Renal pelvis (tissue), 4 donors: Measurements from ENCODE around the gene LSS. TPM values are rescaled to one million over a fixed set of nuclear protein-coding genes. Genes with fewer than 3 reads are reported as not detected.
"Not testable (repeated sequence)": the region's sequence is repeated elsewhere in the genome, so short reads cannot be mapped to it uniquely, and the experiment has no call there.

ENCODE experiments used
- DNase-seq: peaks from one replicate; pipeline ENCODE4 v3.0.0-alpha.2; 2013
- polyA plus RNA-seq, 3 donors: library from polyadenylated mRNA; unstranded; fragments of 120-200 nt; gene quantifications; one replicate each; pipeline ENCODE4 v1.2.1, GENCODE V29; 2013; ENCODE audit not compliant: insufficient read length in 3 of 3

The LSS gene
- polyA plus RNA-seq, 3 donors, result 33.9 to 58.9 (median 52.0) TPM

DNA sequence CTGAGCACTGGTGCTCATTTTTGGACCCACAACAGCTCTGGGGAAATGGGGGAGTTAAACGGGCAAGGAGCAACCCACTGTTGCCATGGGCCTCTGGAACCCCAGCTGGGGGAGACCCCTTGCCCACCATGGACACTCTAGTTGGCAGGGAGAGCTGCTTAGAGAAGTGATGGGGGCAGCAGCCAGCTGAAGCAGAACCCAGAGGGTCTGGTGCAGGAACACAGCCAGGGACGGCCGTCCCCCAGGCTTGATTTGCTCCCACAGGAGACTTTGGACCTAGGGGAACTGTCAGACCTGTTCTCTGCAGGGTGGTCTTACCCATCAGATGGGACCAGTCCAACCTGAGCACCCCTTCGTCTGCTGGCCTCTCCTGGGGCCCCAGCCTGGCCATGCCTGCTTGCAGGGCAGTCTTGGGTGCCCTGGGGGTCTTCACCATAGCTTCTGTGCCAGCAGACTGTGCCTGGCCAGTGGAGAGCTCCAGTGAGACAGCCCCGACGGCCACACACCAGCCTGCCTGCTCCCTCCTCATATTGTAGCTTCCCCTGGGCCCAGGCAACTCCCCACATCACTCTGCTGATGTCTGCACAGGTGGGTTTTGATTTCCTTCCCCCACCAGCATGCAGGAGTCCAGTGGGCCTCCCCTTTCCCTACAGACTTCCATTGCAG, 55.6 kb downstream of the LSS start:
- DNase-seq, result no peak

DNA sequence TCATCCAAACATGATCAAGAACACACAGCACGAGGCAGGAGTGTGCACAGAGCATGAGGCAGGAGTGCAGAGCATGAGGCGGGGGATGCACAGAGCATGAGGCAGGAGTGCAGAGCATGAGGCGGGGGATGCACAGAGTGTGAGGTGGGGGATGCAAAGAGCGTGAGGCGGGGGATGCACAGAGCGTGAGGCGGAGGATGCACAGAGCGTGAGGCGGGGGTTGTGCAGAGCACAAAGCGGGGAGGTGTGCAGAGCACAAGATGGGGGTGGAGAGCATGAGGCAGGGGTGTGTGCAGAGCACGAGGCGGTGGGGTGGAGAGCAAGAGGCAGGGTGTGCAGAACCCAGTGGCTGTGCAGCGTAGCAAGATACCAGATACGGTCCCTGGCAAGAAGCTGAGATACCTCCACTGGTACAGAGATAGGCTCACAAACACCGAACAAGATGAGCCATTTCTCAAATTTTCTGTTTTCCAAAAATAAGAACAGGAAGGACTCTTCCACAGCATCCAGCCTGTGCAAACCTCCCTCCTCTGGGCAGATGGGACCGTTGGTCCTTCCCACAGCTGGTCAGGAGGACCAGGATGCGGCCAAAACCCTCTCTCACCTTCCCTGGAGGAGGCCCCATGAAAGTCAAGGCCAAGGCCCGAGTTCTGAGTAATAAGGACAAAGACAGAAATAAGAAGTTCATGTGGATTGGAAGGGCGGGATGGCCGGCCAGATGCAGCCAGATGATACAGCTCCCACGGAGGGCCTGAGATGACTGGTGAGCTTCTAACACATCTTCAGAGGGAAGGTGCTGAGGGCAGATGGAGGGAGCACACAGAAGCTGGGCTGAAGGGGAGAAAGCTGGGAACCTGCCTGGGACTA, 56.3 kb downstream of the LSS start:
- DNase-seq, result no peak

DNA sequence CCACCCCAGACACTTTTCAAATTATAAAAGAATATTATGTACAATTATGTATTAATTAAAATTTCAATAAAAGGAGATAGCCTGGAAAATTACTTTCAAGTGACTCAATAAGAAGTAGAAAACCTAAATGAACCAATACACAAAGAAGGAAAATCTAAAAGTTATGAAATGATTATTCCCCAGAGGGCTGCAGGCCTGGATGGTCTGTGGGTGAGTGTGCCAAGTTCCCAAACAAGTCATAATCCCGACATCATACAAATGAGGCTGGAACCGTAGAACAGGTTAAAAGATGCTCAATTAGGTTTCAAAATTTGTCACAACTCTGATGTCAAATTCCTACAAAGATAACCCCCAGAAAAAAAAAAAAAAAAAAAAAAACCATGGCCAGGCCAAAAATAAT, 57.0 kb downstream of the LSS start:
- no peak for DNase-seq

- not testable (repeated sequence) for DNase-seq
Observed at GRCh38 chr21:46170436-46171193, 58.0 kb downstream of the LSS start.

DNA sequence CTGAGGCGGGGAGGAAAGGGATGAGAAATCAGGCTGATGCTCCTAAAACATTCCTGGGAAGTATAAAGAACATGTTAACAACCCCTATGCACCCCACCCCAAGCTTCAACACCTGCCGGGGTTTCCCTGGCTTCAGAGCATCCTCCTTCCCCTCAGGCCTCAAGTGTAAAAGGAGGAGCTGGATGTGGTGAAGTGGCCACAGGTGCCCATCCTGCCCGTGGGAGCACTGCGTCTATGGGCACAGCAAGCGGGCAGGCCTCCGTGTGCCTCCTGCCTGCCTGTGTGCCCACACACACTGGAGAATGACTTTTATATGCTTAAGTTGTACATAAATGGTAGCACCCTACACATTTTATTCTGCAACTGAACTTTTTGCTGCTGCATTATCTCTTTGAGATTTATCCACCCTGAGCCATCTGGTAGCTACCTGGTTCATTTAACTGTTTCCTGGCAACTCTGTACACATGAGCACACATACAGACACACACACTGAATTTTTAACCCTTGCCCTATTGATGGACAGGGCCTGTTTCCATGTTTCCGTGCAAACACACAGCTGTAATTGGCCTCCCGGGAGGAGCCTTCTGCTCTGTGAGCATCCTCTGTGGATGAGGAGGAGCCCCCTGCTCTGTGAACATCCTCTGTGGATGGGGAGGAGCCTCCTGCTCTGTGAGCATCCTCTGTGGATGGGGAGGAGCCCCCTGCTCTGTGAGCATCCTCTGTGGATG, 59.8 kb downstream of the LSS start:
- DNase-seq, result no peak

- no peak for DNase-seq
Observed at GRCh38 chr21:46168238-46168637, 60.3 kb downstream of the LSS start.

- DNase-seq, result no peak
Observed at GRCh38 chr21:46165098-46165497, 63.5 kb downstream of the LSS start.

DNA sequence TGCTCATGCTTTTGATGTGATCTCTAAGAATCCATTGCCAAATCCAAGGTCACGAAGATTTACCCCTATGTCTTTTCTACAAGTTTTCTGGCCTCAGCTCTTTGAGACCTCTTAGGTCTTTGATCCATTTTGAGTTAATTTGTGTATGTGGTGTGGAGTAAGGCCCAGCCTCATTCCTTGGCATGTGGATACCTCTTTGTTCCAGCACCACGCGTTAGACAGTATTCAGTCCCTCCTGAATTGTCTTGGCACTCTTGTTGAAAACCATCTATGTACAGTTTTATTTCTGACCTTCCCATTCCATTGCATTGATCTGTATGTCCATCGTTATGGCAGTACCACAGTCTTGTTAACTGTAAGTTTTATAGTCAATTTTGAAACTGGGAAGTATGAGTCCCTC, 65.2 kb downstream of the LSS start:
- no peak for DNase-seq

DNA sequence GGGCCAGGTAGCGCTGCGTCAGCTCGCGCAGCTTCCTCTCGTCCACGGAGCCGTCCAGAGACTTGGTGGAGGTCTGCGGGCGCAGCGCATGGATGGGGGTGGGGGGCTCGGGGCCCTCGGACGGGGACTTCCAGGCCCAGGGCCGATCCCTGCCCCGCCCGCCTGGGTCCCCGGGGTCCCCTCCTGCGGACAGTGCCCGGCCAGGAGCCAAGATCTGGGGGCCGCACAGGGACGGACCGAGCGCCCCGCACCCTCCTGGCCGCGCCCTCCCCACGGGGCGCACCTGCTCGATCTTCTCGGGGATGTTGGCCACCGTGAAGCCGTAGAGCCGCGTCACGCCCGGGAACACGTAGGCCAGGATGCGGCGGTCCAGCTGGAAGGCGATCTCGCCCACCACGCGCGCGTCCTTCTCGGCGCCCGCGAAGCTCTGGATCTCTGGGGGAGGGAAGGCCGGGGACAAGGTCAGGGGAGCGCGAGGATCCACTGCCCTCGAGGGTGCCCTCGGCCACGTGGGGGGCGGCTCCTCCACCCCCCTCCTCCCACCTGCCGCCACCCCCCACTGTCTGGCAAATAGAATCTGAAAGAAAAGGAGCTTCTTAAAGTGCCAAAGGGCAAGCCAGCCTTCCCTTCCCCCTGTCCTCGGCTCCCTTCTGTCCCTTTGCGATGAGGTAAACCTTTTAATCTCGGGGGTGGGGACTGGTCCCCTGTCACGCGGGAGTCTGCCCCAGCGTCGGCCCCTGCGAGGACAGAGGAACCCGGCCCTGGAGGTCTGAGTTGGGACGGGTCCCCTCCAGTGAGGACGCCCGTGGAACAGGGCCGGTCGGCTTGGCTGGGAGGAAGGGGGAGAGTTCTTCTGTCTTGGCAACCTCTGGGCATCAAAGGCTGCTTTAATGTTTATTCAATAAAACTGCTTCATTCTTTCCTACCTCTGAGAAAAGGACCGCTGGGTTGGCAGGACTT, 66.7 kb downstream of the LSS start:
- no peak for DNase-seq

GRCh38 chr21:46160907-46161632, 67.5 kb downstream of the LSS start:
- DNase-seq, result no peak

- no peak for DNase-seq
Observed at GRCh38 chr21:46160657-46160906, 68.0 kb downstream of the LSS start.

DNA sequence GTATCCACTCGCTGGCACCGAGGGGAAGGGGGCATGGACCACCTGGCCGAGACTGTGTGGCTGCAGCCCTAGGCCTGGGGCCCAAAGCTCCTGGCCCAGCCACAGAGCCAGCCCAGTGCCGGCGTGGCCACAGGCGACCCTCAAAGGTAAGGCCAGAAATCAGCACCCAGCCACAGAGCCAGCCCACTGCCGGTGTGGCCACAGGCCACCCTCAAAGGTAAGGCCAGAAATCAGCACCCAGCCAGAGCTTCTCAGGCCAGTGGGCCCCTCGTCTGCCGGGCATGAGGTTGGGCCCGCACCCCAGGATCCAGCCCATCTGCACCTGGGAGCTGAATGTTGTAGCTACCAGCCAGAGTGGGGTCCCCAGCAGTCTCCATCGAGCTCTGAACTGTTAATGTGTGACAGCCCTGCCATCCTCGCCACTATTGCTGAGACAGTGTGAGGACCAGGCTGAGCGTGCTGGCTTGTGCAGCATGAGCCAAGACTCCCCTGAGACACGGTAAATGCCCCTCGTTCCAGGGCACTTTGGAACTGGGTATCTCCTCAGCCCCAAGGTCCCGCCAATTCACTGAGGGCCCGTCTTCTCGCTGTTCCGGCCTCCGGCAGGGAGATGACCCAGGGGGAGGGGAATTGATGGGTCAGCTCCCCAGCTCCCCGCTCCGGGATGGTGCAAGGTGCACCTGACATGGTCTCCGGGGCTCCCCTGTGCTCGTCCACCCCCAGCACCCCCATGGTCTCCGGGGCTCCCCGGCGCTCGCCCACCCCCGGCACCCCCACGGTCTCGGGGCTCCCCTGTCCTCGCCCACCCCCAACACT, 68.5 kb downstream of the LSS start:
- no peak for DNase-seq

- no peak for DNase-seq
Observed at GRCh38 chr21:46159390-46159789, 69.2 kb downstream of the LSS start.

DNA sequence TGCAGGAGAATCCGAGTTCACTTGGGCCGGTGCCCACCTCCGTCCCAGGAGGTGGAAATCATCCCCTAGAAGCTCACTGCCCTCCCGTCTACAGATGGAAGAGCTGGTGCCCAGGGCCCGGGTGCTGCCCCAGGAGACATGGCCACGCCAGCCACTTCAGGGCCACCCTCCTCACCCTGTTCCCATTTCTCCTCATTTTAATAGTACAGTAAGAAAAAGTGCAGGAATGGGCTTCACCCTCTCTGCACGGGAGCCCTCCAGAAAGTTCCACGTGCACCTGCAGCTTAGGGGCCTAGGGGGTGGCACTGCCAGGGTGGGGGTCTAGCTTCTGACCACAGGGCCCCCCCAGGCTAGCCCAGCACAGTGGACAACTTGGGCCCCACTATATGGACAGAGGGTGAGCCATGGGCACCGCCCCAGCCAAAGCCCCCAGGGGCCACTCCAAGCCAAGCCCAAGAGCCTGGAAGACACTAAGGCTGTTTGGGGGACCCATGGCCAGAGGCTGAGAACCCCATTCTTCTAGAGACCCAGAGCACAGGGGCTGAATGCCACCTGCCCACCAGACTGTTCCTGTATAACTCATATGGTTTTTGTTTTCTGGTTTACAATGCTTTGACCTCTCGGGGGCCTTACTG, 69.8 kb downstream of the LSS start:
- no peak for DNase-seq

DNA sequence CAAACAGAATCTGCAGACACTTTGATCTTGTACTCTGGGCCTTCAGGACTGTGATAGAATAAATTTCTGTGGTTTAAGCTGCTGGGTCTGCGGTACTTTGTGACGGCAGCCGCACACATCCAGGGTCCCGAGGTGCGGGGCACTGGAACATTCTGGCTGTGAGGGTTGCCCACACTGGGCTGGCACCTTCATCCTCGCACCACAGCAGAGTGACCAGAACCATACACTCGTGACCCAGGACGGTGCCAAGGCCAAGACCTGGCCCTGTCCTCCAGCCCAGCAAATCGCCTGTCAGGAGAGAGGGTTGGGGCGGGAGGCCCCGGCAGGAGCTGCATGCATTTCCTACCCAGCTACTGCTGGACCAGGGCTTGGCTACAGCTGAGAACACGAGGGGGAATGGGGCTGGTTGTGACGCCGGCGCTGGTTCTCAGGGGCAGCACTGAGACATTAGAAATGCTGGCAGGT, 70.6 kb downstream of the LSS start:
- no peak for DNase-seq

DNA sequence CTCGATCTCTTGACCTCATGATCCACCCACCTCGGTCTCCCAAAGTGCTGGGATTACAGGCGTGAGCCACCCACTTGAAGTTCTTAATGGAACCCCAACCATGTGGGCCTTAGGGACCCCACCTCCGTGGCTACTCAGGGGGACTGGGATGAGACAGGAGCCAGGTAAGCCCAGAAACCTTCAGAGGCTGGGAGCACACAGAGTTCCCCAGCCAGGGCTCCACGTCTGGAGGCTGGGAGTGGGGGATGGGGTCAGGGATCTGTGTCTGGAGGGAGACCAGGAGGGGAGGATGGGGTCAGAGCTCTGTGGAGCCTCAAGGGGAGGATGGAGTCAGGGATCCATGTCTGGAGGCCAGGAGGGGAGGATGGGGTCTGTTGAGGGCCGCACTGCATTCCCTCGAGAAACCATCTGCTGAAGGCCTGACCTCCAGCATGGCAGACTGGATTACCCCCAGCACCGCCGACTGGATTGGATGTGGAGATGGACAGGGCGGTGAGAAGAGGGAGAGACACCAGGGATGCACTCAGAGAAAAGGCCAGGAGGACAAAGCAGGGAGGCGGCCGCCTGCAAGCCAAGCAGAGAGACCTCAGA, 71.1 kb downstream of the LSS start:
- DNase-seq, result no peak

- no peak for DNase-seq
Observed at GRCh38 chr21:46156678-46157077, 71.9 kb downstream of the LSS start.

DNA sequence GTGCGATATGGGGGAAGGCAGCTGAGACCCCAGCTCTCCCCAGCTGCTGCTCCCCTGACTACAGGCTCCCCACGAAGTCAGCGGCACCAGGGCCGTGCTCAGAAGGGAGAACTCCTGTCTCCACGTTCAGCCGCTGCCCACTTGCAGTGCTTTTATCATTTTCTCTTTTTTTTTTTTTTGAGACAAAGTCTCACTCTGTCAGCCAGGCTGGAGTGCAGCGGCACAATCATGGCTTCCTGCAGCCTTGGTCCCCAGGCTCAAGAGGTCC, 72.3 kb downstream of the LSS start:
- no peak for DNase-seq
